Measurements from ENCODE around the gene PLEKHG3.

GRCh38 chr14:64683264-64683663 is 21.0 kb upstream of the PLEKHG3 start:
- TF ChIP-seq POLR2A (IDR thresholded peaks at IDR 0.05; ENCODE audit: low read depth, low read length) (no peak), POLR2AphosphoS5 (IDR thresholded peaks at IDR 0.05; ENCODE audit: low read depth, low read length) (no peak), TAF1 (IDR thresholded peaks at IDR 0.05; ENCODE audit: low read depth, low read length) (no peak), SPI1 (IDR thresholded peaks at IDR 0.05; ENCODE audit: low read depth, low read length) (no peak)

Data from GM12891 (cell line).